Embryonic facial prominence (tissue), 1 donor: ENCODE results near the gene JMJD1C.
"Not testable (repeated sequence)": the region's sequence is repeated elsewhere in the genome, so short reads cannot be mapped to it uniquely, and the experiment has no call there.

Experiments
- DNase-seq: peaks from one replicate; pipeline ENCODE4 v3.0.0-alpha.2; 2016; ENCODE audit errors: extremely low spot score

The JMJD1C gene

GRCh38 chr10:63365976-63366765 is 99.6 kb downstream of the JMJD1C start:
- DNase-seq = no peak

DNA sequence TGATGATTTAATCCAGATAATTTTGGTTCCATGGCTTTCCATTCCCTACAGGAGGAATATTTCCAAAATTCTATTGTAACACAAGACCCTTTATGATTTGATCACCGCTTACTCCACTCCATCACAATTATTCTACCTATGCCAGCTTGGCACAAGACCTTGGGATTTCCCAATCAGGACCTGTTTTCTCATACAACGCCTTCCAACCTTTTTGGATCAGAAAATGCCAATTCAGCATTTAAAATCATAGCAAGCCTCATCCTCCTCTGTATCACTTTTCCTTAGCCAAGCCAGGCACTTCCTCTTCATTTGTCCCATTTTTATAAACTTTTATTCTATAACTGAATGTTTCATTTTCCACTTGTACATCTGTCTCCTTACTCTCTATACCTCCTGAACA is 100.9 kb downstream of the JMJD1C start:
- no peak for DNase-seq

- no peak for DNase-seq
Observed at GRCh38 chr10:63363951-63364350, 101.8 kb downstream of the JMJD1C start.

DNA sequence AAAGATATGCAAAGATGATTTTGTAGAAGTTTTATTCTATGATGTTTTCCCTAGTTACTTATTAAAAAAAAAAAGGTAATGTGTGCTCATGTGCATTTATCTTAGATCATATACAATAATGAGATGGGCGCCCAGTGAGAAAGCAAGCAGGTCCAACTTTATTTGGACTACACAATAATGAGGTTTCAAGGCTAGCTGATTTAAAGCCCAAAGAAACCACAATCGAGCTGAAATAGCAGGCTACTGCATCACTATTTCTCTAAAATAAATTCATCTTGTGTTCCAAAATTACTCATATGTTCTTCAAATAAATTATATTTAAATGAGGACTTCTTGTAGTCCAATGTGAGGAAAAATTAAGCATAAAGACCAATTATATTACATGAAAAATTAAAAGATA is 110.1 kb downstream of the JMJD1C start:
- no peak for DNase-seq

DNA sequence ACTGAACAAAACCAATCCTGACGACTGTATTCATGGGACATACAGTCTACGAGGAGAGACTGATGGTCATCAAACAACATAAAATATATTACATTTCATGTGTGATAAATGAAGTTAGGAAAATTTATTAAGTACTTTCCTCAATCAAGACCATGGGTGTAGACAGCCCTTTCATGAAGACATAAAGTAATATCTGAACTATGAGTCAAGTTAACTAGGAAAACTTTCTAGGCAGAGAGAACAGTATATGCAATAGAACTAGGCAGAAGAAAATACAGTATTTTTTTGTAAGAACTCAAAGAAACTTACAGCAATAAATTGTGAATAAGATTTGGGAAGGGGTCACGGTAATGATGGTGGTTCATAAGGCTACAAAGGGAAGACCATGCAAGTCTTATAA is 112.8 kb downstream of the JMJD1C start:
- no peak for DNase-seq

DNA sequence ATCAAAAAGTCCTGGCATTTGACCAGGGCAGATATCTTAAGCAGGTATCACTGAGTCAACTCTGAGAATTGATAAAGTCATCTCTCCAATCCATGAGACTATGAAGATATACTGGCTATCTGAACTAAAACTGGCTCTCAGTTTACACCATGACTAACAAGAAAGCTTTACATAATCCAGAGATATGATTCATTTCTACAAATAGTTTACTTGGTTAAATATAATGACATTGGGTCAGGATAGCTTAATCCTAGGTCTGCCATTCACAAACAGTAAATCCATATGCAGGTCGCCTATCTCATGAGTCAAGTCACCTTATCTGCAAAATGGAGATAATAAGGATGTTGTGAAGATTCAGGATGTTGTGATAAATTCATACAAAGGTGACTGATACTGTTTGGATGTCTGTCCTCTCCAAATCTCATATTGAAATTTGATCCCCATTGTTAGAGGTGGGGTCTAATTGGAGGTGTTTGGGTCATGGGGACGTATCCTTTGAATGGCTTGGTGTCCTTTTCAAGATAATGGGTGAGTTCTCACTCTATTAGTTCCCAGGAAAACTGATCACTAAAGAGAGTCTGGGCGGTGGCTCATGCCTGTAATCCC is 117.4 kb downstream of the JMJD1C start:
- DNase-seq = no peak

DNA sequence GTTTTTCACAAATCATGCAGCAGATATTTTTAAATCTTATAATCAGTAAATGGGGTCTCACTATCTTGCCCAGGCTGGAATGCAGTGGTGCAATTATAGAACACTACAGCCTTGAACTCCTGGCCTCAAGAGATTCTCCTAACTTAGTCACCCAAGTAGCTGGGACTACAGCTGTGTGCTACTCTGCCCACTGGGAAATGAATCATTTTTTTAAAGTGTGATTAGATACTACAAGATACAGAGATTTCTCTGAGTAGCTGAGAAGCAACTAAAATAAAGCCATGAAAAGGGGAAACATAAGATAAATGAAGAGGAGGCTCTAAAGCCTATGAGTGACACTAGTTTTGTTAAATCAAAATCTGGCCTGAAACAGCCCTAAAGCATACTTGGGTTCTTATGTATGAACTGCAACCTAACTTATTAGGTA is 119.7 kb downstream of the JMJD1C start:
- DNase-seq = no peak

DNA sequence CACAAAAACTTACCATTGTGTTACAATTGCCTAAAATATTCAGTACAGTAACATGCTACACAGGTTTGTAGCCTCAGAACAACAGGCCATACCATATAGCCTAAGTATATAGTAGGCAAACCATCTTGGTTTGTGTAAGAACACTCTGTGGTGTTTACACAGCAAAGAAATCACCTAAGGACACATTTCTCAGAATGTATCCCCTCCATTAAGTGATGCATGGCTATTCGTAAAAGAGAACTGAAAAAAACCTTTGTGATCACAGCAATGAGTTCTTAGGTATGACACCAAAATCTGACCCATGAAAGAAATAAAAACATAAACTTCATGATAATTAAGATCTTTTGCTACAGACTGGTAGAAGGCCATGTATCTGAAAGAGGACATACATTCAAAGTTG is 121.5 kb downstream of the JMJD1C start:
- no peak for DNase-seq

GRCh38 chr10:63343476-63343875 is 122.3 kb downstream of the JMJD1C start:
- no peak for DNase-seq

GRCh38 chr10:63339640-63340039 is 126.1 kb downstream of the JMJD1C start:
- not testable (repeated sequence) for DNase-seq

- no peak for DNase-seq
Observed at GRCh38 chr10:63337455-63338251, 128.1 kb downstream of the JMJD1C start.

GRCh38 chr10:63331586-63331985 is 134.2 kb downstream of the JMJD1C start:
- DNase-seq = no peak

GRCh38 chr10:63324495-63324854 is 141.3 kb downstream of the JMJD1C start:
- no peak for DNase-seq

GRCh38 chr10:63323701-63324494 is 141.9 kb downstream of the JMJD1C start:
- no peak for DNase-seq

- no peak for DNase-seq
Observed at GRCh38 chr10:63320683-63321082, 145.1 kb downstream of the JMJD1C start.

GRCh38 chr10:63319231-63319630 is 146.5 kb downstream of the JMJD1C start:
- no peak for DNase-seq

DNA sequence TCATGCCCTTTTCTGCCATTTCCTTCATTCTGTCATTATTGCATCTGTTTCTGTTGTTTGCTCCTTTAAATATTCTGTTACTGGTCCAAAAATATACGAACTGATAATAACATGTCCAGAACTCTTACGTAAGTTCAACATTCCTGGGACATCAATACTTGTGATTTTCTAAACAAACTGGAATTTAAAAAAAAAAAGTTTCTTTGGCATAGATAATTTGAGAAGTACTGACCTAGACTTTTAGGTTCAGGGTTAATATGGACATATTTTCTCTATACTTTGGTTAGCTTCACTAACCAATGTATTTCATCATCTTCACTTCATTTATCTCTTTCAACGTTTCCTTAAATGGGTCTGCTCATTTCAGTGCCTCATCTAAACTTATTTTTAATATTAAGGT is 147.3 kb downstream of the JMJD1C start:
- no peak for DNase-seq

DNA sequence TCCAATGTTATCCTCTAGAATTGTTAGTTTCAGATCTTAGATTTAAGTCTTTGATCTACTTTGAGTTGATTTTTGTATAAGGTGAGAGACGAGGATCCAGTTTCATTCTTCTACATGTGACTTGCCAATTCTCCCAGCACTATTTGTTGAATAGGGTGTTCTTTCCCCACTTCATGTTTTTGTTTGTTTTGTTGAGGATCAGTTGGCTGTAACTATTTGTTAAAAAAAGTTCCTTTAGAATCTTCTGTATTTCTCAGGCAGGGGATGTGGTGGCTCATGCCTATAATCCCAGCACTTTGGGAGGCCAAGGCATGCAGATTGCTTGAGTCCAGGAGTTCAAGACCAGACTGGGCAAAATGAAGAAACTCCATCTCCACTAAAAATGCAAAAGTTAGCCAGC is 151.8 kb downstream of the JMJD1C start:
- no peak for DNase-seq

GRCh38 chr10:63313066-63313717 is 152.6 kb downstream of the JMJD1C start:
- no peak for DNase-seq

- DNase-seq = no peak
Observed at GRCh38 chr10:63308628-63309027, 157.1 kb downstream of the JMJD1C start.

DNA sequence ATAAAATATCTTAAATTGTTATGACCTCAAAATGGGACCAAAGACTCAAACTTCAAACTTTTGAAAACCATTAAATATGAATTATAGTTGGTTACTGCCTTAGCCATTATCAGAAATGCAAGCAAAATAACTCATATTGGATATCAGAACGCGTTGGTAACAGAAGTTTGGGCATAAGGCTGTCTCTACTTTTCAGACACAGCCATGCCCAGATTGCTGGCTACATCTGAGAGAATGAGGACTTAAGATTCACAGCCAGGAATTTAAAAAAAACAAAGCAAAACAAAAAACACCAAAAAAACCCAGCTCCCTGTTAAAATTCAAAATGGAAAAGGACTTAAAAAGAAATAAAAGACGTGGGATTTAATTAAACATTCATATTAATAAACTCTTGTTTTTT is 161.6 kb downstream of the JMJD1C start:
- DNase-seq = no peak
